HG03103 (cell line): ENCODE data around the gene NR1H4.
"Not testable (repeated sequence)": the region's sequence is repeated elsewhere in the genome, so short reads cannot be mapped to it uniquely, and the experiment has no call there.

Experiments used
- ATAC-seq: cut with Tn5 transposase; IDR thresholded peaks from one replicate; pipeline ENCODE4 v1.9.1; 2021; ENCODE audit warnings: low read depth; ENCODE audit not compliant: unreplicated experiment

Gene NR1H4

DNA sequence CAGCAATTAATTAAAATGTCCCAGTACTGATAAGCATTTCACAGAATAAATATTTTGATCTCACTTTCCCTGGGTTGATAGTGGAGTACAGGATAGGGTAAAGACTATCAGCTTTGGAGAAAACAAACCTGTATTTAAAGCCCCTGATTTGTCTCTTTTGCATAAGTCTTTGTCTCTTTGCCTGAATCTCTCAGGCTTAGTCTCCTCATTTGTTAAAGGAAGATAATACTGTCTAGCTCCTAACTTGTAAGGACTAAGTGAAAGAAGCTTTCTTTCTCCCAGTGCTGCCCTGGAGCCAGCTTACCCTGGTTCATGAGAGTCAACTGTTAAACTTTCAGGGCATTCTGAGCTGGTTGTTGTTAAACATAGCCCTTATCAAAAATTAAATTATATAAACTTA, 5.5 kb upstream of the NR1H4 start:
- no peak for ATAC-seq

DNA sequence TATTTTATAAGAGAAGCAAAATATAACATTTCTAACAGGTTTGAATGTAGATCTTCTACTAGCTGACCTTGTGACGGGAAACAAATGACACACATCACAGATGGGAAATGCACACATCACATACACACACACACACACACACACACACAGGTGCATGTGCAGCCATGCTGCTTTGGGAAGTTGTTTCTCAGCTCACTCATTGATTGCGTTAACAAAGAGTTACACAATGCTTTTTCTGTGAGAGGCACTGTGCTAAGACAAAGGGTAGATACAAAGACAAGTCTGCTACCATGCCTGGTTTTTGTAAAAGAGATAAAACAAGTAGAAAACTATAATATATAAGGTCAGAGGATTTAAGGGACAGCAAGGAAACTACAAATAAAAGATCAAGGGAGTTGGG, 1.3 kb upstream of the NR1H4 start:
- ATAC-seq = no peak

DNA sequence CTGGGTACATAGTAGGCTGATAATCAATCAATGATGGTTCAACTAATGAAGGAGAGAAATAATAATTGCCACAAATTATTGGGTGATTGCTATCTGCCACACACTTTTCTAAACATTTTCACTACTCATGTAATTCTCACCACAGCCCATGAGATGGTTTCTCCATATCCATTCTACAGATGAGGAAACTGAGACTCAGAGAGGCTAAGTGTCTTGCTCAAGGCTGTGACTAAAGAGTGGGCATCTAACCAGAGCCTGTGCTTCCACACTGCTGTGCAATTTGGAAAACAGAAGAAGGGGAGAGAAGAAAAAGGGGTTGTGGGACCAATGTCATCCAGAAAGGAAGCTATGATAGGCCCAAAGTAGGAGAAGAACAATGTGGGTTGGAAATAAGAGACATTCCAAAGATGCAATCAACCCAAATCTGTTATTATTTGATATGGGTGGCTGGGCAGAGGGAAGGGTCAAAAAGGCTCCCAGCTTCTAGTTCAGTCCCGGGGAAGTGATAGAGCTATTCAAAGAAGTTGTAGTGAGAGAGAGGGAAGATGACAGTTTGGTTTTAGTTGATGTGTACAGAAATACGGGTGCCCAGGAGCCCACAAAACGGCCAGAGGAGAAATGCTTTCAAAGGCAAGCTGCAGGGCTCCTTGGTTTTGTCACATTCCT, 483 bp upstream of the NR1H4 start:
- no peak for ATAC-seq

DNA sequence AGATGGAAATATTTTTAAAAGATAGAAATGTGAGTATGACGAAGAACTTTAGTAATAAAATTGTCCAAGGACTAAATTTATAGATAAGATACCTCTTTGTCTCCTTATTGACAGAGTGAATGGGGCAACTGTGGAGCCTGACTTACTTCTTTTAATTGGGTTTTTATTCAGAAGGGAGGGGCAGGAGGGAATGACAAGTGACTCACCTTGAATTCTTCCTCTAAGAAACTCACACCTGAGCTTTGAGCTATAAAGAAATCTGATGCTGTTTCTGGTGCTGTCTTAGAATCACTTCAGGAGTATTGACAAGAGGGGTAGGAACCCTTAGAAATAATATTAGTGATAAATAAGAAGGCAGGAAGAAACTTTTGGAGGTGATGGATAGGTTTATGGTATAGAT, 951 bp downstream of the NR1H4 start:
- ATAC-seq = no peak

DNA sequence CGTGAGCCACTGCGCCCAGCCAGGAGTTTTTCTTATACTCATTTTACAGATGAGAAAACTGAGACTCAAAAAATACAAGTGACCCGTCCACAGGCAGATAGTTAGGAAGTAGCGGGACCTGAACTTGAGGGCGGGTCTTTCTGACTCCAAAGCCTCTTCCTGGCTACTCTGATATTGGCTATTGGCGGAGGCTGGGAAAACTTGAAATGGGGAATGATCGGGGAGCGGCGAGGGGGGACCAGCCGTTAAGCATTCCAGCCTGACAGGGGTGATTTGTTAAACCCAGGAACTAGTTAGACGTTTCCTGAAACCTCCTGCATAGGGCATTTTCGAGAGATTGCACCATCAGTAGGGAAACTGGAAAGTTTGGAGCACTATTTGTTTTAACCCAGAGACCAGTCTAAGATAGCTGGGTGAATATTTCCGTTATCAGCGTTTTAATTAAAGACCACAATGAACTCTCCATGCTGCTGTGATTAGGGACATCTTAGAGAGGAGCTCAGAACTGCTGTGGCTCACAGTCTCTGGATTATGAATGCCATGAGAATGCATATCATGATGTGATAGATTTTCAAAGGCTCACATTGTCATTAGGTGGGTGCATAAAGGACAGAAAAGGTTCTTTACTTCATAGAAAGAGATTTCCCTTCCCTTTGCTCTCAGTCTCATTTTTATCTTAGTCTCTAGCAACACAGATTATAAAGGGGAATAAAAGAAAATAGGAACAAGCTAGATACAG, 2.5 kb downstream of the NR1H4 start:
- ATAC-seq = no peak

DNA sequence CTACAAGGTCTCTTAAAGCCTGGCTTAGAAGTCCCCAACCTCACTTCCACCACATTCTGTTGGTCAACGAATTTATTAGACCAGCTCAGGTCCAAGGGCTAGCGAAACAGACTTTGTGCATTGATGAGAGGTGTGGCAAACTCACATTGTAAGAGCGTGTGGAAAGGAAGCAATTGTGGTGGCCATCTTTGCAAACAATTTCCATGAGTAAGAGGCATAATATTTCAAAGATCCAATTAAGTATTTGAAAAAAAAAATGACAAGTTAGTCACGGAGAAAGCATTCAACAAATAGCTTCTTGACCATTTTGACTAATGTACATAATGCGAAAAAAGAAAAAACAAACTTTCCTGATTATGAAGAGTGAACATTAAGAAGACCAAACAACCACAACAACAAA, 7.4 kb downstream of the NR1H4 start:
- no peak for ATAC-seq

DNA sequence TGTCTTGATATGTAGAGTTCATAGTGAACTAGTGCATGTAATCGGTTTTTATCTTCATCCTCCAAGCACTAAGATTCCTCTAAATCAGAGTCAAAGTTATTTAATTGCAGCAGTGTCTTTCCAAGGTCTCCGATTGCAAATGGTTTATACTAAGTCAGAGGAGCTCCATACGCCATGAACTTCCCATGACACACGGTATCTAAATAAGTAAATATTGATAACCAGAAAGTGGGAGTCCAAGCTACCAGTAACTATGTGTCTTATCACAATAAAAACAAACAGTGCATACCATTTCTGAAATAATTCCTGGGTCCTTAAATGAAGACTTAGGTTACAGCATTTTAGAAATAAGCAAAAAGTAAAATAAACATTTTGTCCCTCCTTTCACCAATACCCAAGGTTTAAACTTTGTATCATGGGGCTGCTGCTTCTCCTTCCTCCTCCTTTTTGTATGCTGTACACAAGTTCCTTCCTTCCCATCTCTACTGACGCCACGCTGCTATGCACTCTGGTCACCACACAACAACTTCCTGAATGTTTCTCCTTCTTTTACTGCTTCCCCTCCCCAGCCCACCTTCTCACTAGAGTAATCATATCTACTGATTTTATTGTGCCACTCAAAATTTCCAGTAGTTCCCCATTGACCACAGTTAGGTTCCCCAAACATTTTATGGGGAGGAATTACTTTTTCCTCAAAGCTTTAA, 10.7 kb downstream of the NR1H4 start:
- no peak for ATAC-seq

DNA sequence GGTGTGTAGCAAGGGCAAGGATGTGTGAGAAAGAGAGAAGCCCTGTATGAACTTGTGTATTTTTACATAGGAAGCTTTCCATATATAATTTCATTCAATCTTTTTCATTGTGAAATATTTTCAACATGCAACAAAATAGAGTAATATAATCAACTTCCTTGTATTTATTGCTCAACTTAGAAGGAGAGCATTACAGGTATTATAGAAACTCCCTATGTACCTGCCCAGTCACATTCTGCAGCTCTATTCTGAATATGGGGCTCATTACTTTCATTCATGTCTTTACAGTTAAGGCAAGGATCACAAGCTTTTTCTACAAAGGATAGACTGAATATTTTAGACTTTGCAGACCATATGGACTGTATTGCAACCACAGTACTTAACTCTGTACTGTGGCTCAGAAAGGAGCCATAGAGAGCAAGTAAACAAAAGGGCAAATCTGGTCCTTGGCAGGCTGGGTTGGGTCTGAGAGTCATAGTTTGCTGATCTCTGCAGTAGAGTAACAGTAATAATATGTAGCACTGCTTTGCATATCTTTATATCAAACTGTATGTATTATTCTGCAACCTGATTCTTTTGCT, 11.3 kb downstream of the NR1H4 start:
- no peak for ATAC-seq

DNA sequence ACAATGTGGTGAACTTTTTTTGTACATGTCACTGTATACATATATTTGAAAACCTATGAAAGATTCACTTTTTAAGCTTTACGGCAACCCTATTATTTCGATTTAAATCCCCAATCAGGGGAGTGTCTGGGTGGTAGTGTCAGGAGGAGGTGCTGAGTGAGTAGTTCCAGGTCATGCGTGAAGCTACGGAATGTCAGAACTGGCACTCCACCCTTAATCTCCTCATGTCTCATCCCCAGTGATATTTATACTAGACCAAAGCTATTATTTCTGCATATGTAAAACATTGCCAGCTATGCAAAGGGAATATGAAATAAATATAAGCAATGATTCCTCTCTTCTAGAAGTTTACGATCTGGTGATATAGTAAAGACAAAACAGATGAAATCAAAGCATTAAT, 12.3 kb downstream of the NR1H4 start:
- ATAC-seq = no peak

DNA sequence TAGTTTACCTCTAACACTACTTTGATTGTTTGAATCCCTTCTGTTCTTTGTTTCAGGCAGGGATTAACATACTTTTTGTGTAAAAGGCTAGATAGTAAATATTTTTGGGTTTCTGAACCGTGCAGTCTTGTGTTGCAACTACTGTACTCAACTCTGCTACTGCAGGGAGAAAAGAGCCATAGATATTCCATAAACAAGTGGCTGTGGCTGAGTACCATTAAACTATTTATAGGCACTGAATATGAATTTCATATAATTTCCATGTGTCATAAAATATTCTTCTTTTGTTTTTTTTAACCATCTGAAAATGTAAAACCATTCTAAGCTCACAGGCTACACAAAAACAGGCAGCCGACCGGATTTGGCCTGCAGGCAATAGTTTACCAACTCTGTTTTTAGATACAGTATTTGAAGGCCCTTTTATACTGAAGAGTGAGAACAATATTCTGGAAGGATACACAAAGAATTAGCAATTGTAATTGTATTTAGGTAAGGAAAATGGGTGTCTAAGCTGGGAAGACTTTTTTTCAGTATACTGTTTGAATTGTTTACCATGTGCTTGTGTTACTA, 15.7 kb downstream of the NR1H4 start:
- ATAC-seq = no peak

DNA sequence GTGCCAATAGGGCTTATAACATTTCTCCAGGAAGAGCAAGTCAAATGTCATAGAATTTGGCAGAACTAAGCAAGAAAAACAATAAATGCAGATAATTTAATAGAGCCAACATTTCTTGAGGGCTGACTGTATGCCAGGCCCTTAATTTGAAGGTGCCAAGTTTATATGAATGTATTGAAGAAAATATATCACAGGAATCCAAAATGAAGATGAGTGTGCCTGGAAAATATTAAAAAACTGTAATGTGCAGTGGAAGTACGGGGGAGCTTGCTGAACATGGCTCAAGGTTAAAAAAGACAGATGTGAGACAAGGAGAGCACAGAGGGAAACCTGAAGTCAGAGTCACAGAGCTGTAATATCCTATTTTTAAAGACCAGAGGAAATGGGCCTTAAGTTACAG, 16.4 kb downstream of the NR1H4 start:
- ATAC-seq = no peak

DNA sequence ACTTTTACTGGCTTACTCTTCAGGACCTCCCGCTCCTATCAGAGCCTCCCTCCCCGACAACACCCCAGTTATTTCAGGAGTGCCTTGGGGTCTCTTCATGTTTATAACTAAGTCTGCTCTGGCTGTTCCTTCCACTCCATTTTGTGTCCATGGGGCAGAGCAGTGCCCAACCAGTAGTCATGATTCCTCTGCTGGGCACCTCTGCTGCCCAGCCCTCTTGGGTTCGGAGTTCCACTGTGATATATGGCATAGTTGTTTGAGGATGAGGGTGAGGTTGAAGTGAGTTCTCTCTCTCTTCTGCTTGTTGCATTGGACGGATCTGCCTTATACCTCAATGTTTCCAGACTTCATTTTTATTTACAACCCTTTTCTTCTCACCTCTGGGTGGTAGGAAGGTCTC, 17.4 kb downstream of the NR1H4 start:
- ATAC-seq = no peak

DNA sequence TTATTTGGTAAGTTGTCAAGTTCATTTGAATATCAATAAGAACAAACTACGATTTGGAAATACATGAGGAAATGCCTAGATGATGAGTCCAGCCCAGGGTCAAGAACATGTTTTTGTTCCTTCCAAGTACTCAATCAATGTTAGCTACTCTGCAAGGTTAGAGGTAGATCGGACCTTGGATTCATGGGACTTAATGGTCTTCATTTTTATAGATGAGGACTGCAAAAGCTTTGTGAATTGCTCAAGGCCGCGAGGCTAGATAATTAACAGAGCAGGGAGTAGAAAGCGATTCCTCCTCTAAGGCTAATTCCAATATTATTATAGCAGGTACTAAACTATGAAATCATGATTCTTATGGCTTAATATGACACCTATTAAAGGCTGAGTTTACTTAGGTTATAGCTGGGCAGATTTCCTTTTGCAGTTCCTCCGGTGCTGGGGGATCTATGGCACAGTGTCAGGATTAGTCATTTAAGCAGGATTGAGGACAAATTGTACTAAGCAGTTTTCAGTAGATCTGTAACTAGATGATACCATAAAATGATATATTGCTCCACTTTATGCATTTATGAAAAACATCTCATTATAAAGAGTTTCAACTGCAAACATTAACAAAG, 19.8 kb downstream of the NR1H4 start:
- no peak for ATAC-seq

DNA sequence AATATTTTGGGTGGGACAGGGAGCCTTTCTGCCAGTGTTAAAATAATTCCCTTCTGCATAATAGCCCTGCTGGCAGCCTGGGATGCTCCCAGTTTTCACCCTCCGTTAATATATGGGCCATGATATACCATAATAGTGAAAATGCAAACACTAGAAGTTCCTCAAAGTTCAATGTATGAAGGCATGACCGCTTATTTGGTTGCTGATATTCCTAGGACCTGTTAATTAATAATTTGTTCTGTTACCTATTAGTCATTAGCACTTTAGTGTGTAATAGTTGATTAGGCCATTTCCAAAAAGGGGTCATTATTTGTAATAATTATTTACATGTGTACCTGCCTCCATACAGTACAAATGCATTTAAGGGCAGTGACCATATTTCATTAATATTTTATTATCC, 20.4 kb downstream of the NR1H4 start:
- ATAC-seq = no peak

DNA sequence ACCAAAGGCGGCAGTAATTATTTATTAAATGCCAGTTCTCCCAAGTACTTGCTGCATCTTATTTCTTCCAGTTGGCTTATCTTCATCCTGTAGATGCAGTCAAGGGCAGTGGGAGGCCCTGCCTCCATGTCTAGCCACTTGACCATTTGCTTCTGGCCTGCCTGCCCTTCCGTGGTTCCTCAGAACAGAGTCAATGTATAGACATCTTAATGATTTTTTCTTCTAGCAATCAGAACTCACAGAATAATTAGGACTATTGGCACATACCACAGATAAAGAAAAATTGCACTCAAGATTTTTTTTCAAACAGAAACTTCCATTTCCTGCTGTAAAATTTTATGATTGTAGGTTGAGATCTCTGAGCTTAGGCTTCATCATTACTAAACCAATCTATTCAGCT, 20.9 kb downstream of the NR1H4 start:
- no peak for ATAC-seq

DNA sequence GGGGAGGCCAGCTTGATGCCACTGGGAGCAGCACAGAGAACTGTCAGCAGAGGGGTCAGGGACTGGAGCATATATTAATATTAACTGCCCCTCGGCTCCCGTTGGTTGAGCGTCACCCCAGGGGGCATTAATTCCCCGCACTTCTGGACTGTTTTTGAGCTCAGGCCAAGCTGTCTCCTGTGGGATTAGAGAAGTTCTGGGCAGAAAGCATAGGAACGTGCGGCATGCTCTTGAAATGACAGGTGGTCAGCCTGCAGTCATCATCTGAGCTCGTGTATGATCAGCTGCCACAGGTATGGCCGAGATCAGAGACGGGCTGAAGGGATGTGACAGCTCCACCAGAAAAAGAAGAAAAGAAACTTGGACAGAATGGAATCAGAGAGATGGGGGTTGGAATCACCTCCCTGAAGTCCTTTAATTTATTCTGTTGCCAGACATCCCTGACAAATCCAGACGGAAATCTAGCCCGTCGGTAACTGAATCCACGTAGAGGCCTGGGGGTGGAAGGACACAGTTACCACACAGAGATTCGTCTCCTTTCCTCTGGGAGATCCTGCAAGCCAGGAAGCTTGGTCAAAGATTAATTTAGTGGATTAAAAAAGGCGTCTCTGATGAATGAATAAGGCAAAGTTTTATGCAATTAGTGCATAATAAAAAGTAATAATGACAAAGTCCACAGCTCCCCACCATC, 23.6 kb downstream of the NR1H4 start:
- ATAC-seq = no peak

DNA sequence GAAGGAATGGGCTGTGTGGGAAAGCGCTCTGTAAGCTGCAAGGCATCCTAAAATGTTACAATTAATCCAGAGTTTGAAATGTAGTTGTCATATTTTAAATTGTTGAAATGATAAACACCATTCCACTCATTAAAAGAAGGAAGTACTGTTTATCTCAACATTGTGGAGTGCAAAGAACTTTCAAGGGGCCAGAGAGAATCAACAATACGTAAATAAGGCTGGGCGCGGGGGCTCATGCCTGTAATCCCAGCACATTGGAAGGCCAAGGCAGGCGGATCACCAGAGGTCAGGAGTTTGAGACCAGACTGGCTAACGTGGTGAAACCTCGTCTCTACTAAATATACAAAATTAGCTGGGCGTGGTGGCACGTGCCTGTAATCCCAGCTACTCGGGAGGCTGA, 24.5 kb downstream of the NR1H4 start:
- no peak for ATAC-seq

DNA sequence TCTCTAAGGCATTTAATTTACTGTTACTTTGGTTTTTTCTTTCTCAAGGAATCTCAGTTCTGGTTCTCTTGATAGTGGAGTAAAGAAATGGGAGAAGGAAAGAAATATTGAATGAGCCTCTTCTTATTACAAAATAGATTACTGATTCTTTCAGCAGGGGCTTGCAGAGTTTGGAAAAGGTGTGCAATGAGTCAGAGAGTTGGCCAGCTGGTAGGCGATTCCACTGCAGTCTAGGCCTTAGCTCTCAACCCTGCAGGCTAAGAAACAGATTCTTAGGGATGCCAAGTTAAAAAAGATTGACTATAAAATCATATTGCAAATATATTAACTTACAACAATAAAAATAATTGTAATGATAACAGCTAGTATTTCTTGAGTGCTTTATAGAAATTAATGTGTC, 25.8 kb downstream of the NR1H4 start:
- no peak for ATAC-seq

DNA sequence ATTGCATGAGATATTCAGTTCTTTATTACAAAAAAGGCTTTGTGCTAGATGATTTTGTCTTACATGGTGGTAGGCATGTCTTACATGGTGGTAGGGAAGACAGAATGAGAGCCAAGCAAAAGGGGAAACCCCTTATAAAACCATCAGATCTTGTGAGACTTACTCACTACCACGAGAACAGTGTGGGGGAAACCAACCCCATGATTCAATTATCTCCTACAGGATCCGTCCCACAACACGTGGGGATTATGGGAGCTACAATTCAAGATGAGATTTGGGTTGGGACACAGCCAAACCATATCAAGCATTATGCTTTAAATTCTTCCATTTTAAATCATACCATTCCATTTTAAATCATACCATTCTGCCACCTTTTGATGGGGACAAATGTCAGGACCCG, 29.1 kb downstream of the NR1H4 start:
- ATAC-seq = not testable (repeated sequence)

DNA sequence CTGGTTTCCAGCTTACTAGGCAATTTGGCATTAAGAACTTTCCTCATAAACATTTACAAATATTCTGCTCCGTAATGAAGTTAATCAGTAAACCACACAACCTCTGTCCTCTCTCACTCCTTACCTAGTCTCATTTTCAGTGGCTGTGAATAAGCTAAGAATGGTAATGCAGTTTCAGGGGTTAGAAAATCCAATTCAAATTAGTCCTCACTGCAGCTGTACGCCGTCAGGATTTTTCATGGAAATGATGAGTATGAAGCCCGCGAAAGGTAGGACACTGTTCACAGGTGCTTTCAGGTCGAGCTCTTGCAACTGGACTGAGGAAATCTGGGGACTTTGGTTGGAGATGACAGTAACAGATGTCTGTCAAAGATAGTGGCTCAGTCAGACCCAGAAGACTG, 29.6 kb downstream of the NR1H4 start:
- ATAC-seq = no peak
